Endothelial cell of umbilical vein (primary cell): ENCODE results near the gene PCGF3. TPM values are rescaled to one million over a fixed set of nuclear protein-coding genes. Genes with fewer than 3 reads are reported as not detected.
A peak's percentile ranks its signal among the peaks of the same experiment; 100 is the strongest.

Source experiments
- BruUV-seq: library from RNA; stranded (reverse); fragments of 400-500 nt; replicated peaks from 2 replicates; lab custom pipeline; 2021; lab: Mats Ljungman, UMichigan
- CTCF ChIA-PET: fragments of 300-600, 350-600 bp; sonication (Branson Sonifier 250); formaldehyde crosslinking; loops from one replicate; lab custom pipeline; 2021; ENCODE audit warnings: antibody characterized with exemption, inconsistent platforms; lab: Charles Lee
- POLR2A ChIA-PET: fragments of 300-600, 350-600 bp; sonication (Branson Sonifier 250); formaldehyde crosslinking; loops from one replicate; lab custom pipeline; 2021; ENCODE audit warnings: antibody characterized with exemption, inconsistent platforms; lab: Charles Lee
- DNase-seq: peaks from one replicate; pipeline ENCODE4 v3.0.0-alpha.2; 2011; ENCODE audit warnings: low read depth, low spot score
- FAIRE-seq: peaks from 2 replicates; lab custom pipeline; 2011; peaks lifted over from hg19 to GRCh38; lab: Jason Lieb, UNC
- H2AFZ ChIP-seq: 2 replicates; pipeline ENCODE4 v1.6.0; 2012; ENCODE audit warnings: low read depth, low read length, control low read depth, inconsistent platforms
- H3K27ac ChIP-seq: 2 replicates; pipeline ENCODE4 v1.5.1; 2011; ENCODE audit warnings: low read depth, mild to moderate bottlenecking, control low read depth, low read length, moderate library complexity; ENCODE audit not compliant: insufficient read depth
- H3K27me3 ChIP-seq, 2 experiments: 2 replicates each; pipeline versions ENCODE4 v1.6.0 to v1.6.1; 2011; ENCODE audit warnings: low read length in 2 of 2, mixed read lengths in 1 of 2; ENCODE audit not compliant: control insufficient read depth in 2 of 2, insufficient read depth in 2 of 2
- H3K36me3 ChIP-seq, 2 experiments: 2 replicates in 1 of 2; 3 replicates in 1 of 2; pipeline ENCODE4 v1.5.1; 2011; ENCODE audit warnings: low read length in 2 of 2, mild to moderate bottlenecking in 1 of 2, moderate library complexity in 1 of 2; ENCODE audit not compliant: control insufficient read depth in 2 of 2, insufficient read depth in 2 of 2; ENCODE audit errors: extremely low read depth in 1 of 2
- H3K4me1 ChIP-seq: 3 replicates; pipeline ENCODE4 v1.5.1; 2011; ENCODE audit warnings: mild to moderate bottlenecking, low read length; ENCODE audit not compliant: control insufficient read depth, insufficient read depth; ENCODE audit errors: extremely low read depth
- H3K4me2 ChIP-seq: 2 replicates; pipeline ENCODE4 v1.6.1; 2011; ENCODE audit warnings: low read length, control low read depth, mixed read lengths; ENCODE audit not compliant: insufficient read depth
- H3K4me3 ChIP-seq, 3 experiments: fragments of 200-600 bp in 1 of 3; sonication (generic), shearing (Covaris generic) in 1 of 3; replicated peaks in 1 of 3; 2 replicates each; pipeline ENCODE4 v1.5.1; 2011 to 2016; ENCODE audit warnings: control low read depth in 3 of 3, low read length in 3 of 3, mild to moderate bottlenecking in 2 of 3, inconsistent platforms in 1 of 3, low read depth in 1 of 3, moderate library complexity in 1 of 3; ENCODE audit not compliant: insufficient read depth in 1 of 3
- H3K79me2 ChIP-seq: 2 replicates; pipeline ENCODE4 v1.6.0; 2012; ENCODE audit warnings: low read length, inconsistent platforms; ENCODE audit not compliant: control insufficient read depth, insufficient read depth
- H3K9ac ChIP-seq: replicated peaks from 2 replicates; pipeline ENCODE3; 2011; ENCODE audit warnings: low read length, control low read depth; ENCODE audit not compliant: insufficient read depth; ENCODE audit errors: extremely low read depth
- H3K9me1 ChIP-seq: replicated peaks from 3 replicates; pipeline ENCODE4 v1.6.0; 2011; ENCODE audit warnings: mild to moderate bottlenecking, low read length; ENCODE audit not compliant: control insufficient read depth, insufficient read depth; ENCODE audit errors: extremely low read depth
- H3K9me3 ChIP-seq: replicated peaks from 2 replicates; pipeline ENCODE4 v1.5.1; 2012; ENCODE audit warnings: low read length, inconsistent platforms; ENCODE audit not compliant: control insufficient read depth, insufficient read depth
- H4K20me1 ChIP-seq: replicated peaks from 2 replicates; pipeline ENCODE3; 2011; ENCODE audit warnings: mild to moderate bottlenecking, low read length; ENCODE audit not compliant: control insufficient read depth, insufficient read depth; ENCODE audit errors: extremely low read depth
- EZH2 ChIP-seq: IDR thresholded peaks from 2 replicates; pipeline ENCODE4 v1.6.1; 2012; ENCODE audit warnings: borderline replicate concordance, low read depth, mild to moderate bottlenecking, moderate library complexity, low read length, inconsistent platforms; ENCODE audit not compliant: severe bottlenecking
- FOS ChIP-seq: IDR thresholded peaks from 2 replicates; pipeline ENCODE4 v1.6.1; 2011; ENCODE audit warnings: mild to moderate bottlenecking, low read length, moderate library complexity, borderline replicate concordance; ENCODE audit not compliant: insufficient read depth
- GATA2 ChIP-seq: IDR thresholded peaks from 2 replicates; pipeline ENCODE4 v1.7.0; 2011; ENCODE audit warnings: low read depth, mild to moderate bottlenecking, moderate library complexity, mixed read lengths, low read length; ENCODE audit not compliant: insufficient read length, insufficient read depth
- JUN ChIP-seq: IDR thresholded peaks from 2 replicates; pipeline ENCODE4 v1.6.1; 2011; ENCODE audit warnings: borderline replicate concordance, low read depth; ENCODE audit not compliant: insufficient read length, insufficient read depth
- MYC ChIP-seq: IDR thresholded peaks from one replicate; pipeline ENCODE4 v1.6.1; 2011; ENCODE audit warnings: mild to moderate bottlenecking, low read depth, low read length
- POLR2A ChIP-seq: IDR thresholded peaks from 2 replicates; pipeline ENCODE4 v1.6.1; 2012; ENCODE audit warnings: low read depth, mild to moderate bottlenecking, control low read depth, low read length
- POLR2AphosphoS5 ChIP-seq: IDR thresholded peaks from 2 replicates; pipeline ENCODE4 v1.6.1; 2012; ENCODE audit warnings: low read depth, mild to moderate bottlenecking, control low read depth, low read length, moderate library complexity; ENCODE audit not compliant: insufficient read depth
- dilution Hi-C: fragments of 300-500 bp; cut with MboI; formaldehyde crosslinking; loops from one replicate; pipeline ENCODE4 v1.15.0; 2019; ENCODE audit warnings: low sequenced_read_pairs; ENCODE audit not compliant: extremely low pct_ligation_motif_present
- intact Hi-C: fragments of 100-400 bp; cut with micrococcal nuclease; formaldehyde crosslinking; loops from one replicate; pipeline ENCODE4 v1.10.0; 2022
- polyA plus RNA-seq, 4 experiments: library from polyadenylated mRNA; depleted of rRNA in 3 of 4; stranded (reverse) in 3 of 4; unstranded in 1 of 4; fragments of >200 nt; gene quantifications; 2 replicates each; pipeline versions ENCODE4 v1.2.1 to v1.2.3, GENCODE V29; 2011 to 2012; ENCODE audit warnings: missing spikeins in 1 of 4
- total RNA-seq: library from RNA; stranded (reverse); gene quantifications from 2 replicates; pipeline ENCODE4 v1.2.3, GENCODE V29; 2021
- TF ChIP-seq, protein P1 (sequence below): IDR thresholded peaks from 2 replicates; pipeline ENCODE4 v1.6.1; 2011; ENCODE audit not compliant: insufficient read depth, insufficient read length
- TF ChIP-seq, protein P2 (sequence below), 2 donors: IDR thresholded peaks; 1 replicate in 1 of 2; 2 replicates in 1 of 2; pipeline ENCODE4 v1.5.1; 2011; ENCODE audit warnings: low read length in 2 of 2, mild to moderate bottlenecking in 2 of 2, moderate library complexity in 2 of 2, control low read depth in 1 of 2, inconsistent platforms in 1 of 2, low read depth in 1 of 2; ENCODE audit not compliant: insufficient read depth in 1 of 2; ENCODE audit errors: extremely low read depth in 1 of 2

Gene PCGF3
- total and polyA plus RNA-seq, 2 donors (not counting 3 experiments of a cell fraction or from before 2014, with no cell fraction given): 70.2 to 91.8 TPM

DNA sequence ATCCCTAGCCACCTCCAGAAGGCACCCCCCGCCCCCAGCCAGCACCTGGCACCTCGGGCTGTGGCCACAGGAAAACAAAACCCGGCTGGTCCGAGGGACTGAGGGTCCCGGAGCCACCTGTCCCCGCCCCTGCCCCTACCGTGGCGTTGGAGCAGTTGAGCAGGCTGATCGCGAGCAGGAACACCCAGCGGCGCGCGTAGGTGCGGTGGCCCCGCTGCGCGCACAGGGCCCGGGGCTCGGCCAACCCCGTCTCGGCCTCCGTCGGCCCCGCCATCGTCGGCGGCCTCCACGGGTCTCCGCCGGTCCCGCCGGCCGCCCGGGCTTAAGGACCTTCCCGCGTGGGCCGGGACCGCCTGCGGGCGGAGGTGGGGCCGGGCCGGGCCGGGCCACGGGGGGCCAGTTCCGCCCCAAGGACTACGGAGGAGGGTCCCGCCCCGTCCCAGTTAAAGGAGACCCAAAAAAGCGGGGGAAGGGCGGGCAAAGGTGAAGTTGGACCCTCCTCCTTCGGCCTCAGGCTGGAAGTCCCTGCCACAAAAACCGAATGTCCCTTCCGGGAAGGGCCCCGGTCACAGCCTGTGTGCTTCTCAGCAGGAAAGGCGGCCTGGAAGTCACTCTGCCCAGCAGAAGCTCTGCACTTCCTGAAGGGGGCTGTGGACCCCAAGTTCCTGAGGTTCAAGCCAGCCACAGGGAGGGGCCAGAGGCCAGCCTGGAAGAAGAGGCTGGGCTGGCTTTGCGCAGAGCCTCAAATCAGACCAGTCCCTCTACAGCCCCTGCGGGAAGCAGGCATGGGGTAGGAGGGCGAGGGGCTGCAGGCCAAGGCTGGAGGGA lies 16.6 kb upstream of the PCGF3 start, which contains the start of gene SLC49A3:
Gene SLC49A3, minus strand, starts transcription at position 298 of the 828 bp plus-strand sequence. Its CDS starts 24 bp downstream, at position 274.
- peak within 1 kb of the TSS in 2 of 3 experiments; percentile 0 to 35 for H3K4me3 ChIP-seq
- H3K4me1 ChIP-seq: peaks cover 14% of the 10 kb centered on the region
- no peaks in the 10 kb centered on the region for H3K79me2 ChIP-seq
- peaks cover 0 to 4% of the 10 kb centered on the region in 2 experiments for H3K27me3 ChIP-seq
- H3K27ac ChIP-seq: peak within 1 kb of the TSS; percentile 12
- intact Hi-C loops: no loop called here
- no peaks in the 10 kb centered on the region for H3K36me3 ChIP-seq
- no peak within 1 kb of the TSS for H3K9ac ChIP-seq
- peak within 1 kb of the TSS; percentile 30 for H3K4me2 ChIP-seq
- DNase-seq (no peak), FAIRE-seq (peak; percentile 15)
- no peaks in the 10 kb centered on the region for H3K9me1 ChIP-seq
- H2AFZ ChIP-seq: peak within 1 kb of the TSS; percentile 95
- CTCF ChIA-PET: no interaction called here
- no peak for TF ChIP-seq GATA2
- TF ChIP-seq POLR2A: peak; percentile 19
- no peaks in the 10 kb centered on the region for H3K9me3 ChIP-seq
- no peaks in the 10 kb centered on the region for H4K20me1 ChIP-seq
- no TSS peak for BruUV-seq
- POLR2A ChIA-PET: no interaction called here
- dilution Hi-C loops: no loop called here

DNA sequence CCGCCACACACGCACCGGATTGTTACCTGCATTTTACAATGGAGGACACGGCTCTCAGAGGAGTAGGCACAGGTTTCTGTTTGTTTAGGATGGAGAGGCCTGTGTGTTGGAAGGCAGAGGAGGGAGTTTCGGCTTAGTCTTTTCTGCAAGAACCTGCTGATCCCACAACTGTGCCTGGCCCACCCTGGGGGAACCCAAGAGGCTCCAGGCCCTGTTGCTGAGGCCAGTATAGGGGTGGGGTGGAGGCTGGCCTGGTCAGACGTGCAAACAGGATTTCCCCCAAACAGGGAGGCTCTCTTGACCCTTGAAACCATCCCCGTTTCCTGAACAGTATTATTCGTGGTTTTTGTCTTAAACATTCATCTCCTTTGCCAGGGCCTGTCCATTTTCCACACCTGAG lies 15.9 kb upstream of the PCGF3 start:
- Histone ChIP-seq H3K36me3 (no peaks in the 10 kb centered on the region), H3K79me2 (no peaks in the 10 kb centered on the region), H3K4me3 (no peak overlapping the region), H3K9ac (no peak overlapping the region), H3K9me1 (no peaks in the 10 kb centered on the region), H4K20me1 (no peaks in the 10 kb centered on the region), H3K27ac (no peak overlapping the region), H3K9me3 (no peaks in the 10 kb centered on the region), H3K4me2 (no peak overlapping the region), H2AFZ (peak overlapping the region; percentile 95), H3K4me1 (peaks cover 14% of the 10 kb centered on the region), H3K27me3 (peaks cover 0 to 4% of the 10 kb centered on the region in 2 experiments)
- intact Hi-C loops (no loop called here), dilution Hi-C loops (no loop called here)
- CTCF ChIA-PET: no interaction called here
- DNase-seq (no peak), FAIRE-seq (no peak)
- POLR2A ChIA-PET: no interaction called here
- BruUV-seq: no TSS peak
- no peak for TF ChIP-seq EZH2
- no peak for TF ChIP-seq GATA2
- TF ChIP-seq MYC: no peak
- TF ChIP-seq, protein P1, sequence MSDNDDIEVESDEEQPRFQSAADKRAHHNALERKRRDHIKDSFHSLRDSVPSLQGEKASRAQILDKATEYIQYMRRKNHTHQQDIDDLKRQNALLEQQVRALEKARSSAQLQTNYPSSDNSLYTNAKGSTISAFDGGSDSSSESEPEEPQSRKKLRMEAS: no peak
- TF ChIP-seq POLR2A: no peak
- no peak for TF ChIP-seq FOS
- TF ChIP-seq JUN: no peak
- TF ChIP-seq, protein P2, sequence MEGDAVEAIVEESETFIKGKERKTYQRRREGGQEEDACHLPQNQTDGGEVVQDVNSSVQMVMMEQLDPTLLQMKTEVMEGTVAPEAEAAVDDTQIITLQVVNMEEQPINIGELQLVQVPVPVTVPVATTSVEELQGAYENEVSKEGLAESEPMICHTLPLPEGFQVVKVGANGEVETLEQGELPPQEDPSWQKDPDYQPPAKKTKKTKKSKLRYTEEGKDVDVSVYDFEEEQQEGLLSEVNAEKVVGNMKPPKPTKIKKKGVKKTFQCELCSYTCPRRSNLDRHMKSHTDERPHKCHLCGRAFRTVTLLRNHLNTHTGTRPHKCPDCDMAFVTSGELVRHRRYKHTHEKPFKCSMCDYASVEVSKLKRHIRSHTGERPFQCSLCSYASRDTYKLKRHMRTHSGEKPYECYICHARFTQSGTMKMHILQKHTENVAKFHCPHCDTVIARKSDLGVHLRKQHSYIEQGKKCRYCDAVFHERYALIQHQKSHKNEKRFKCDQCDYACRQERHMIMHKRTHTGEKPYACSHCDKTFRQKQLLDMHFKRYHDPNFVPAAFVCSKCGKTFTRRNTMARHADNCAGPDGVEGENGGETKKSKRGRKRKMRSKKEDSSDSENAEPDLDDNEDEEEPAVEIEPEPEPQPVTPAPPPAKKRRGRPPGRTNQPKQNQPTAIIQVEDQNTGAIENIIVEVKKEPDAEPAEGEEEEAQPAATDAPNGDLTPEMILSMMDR (IDR thresholded peaks at IDR 0.05; ENCODE audit: extremely low read depth in 1 of 2, insufficient read depth in 1 of 2, low read depth in 1 of 2, low read length in 2 of 2): no peak
- TF ChIP-seq POLR2AphosphoS5: no peak
